Brain pericyte (primary cell): ENCODE data around the gene GNG8.

Experiments used
- DNase-seq: peaks from one replicate; pipeline ENCODE4 v3.0.0-alpha.2; 2012; ENCODE audit warnings: low read depth, low spot score

GNG8 gene

GRCh38 chr19:46618670-46619231 lies 17.3 kb downstream of the GNG8 start:
- DNase-seq: no peak

- DNase-seq: no peak
Measured at GRCh38 chr19:46617601-46618000, 18.4 kb downstream of the GNG8 start.

GRCh38 chr19:46616631-46617322 lies 19.2 kb downstream of the GNG8 start:
- no peak for DNase-seq

- DNase-seq: no peak
Measured at GRCh38 chr19:46615966-46616365, 20.0 kb downstream of the GNG8 start.

- no peak for DNase-seq
Measured at GRCh38 chr19:46614114-46614722, 21.8 kb downstream of the GNG8 start.

- DNase-seq: no peak
Measured at GRCh38 chr19:46613525-46613924, 22.5 kb downstream of the GNG8 start.

GRCh38 chr19:46611776-46612175 lies 24.2 kb downstream of the GNG8 start:
- DNase-seq: no peak

- DNase-seq: no peak
Measured at GRCh38 chr19:46610851-46611770, 24.9 kb downstream of the GNG8 start.

GRCh38 chr19:46610413-46610775 lies 25.6 kb downstream of the GNG8 start:
- no peak for DNase-seq

- DNase-seq: no peak
Measured at GRCh38 chr19:46609511-46610412, 26.2 kb downstream of the GNG8 start.

- DNase-seq: no peak
Measured at GRCh38 chr19:46608581-46609345, 27.2 kb downstream of the GNG8 start.

GRCh38 chr19:46608178-46608577 lies 27.8 kb downstream of the GNG8 start:
- DNase-seq: no peak

GRCh38 chr19:46607448-46607841 lies 28.6 kb downstream of the GNG8 start:
- DNase-seq: no peak

GRCh38 chr19:46606681-46607447 lies 29.1 kb downstream of the GNG8 start:
- DNase-seq: no peak

- no peak for DNase-seq
Measured at GRCh38 chr19:46606019-46606418, 30.0 kb downstream of the GNG8 start.

- DNase-seq: no peak
Measured at GRCh38 chr19:46605356-46605821, 30.6 kb downstream of the GNG8 start.

- DNase-seq: no peak
Measured at GRCh38 chr19:46604781-46605355, 31.1 kb downstream of the GNG8 start.

- DNase-seq: no peak
Measured at GRCh38 chr19:46603752-46604231, 32.2 kb downstream of the GNG8 start.

GRCh38 chr19:46603195-46603637 lies 32.8 kb downstream of the GNG8 start:
- DNase-seq: no peak
